ENCODE results near the gene PIAS4.
A peak's percentile ranks its signal among the peaks of the same experiment; 100 is the strongest.

PIAS4 gene

GRCh38 chr19:3981373-3981735 is 26.2 kb upstream of the PIAS4 start:
- ChIA-PET CTCF (interaction anchor here (5.6 kb wide), 1 partner anchor 11 kb away, joined by 37 read pairs; the partner anchor contains the start of gene DAPK3), POLR2A (interaction anchor here (0.6 to 8.9 kb wide), 2 partner anchors 12 to 91 kb away, joined by 3 to 266 read pairs; partner anchors contain the start of gene DAPK3)
- DNase-seq (ENCODE audit: low read depth, low spot score) = no peak
- TF ChIP-seq CTCF (IDR thresholded peaks at IDR 0.05; ENCODE audit: insufficient read depth, low read length, missing control alignments) = no peak
- H3K4me3 ChIP-seq (ENCODE audit: low read depth, low read length) = no peak overlapping the region; the same call in 1 of the 2 replicates

GRCh38 chr19:3981736-3982681 is 25.5 kb upstream of the PIAS4 start:
- POLR2A ChIA-PET = interaction anchor here (8.9 kb wide), 1 partner anchor 12 kb away, joined by 266 read pairs; the partner anchor contains the start of gene DAPK3

GRCh38 chr19:3982701-3983541 is 24.6 kb upstream of the PIAS4 start:
- peak overlapping the region; percentile 100 for H3K4me3 ChIP-seq (ENCODE audit: low read depth, low read length)
- DNase-seq (ENCODE audit: low read depth, low spot score) = no peak
- CTCF ChIA-PET = interaction anchor here (5.6 kb wide), 1 partner anchor 13 kb away, joined by 37 read pairs; the partner anchor contains the start of gene DAPK3
- POLR2A ChIA-PET = interaction anchor here (2.8 to 8.9 kb wide), 2 partner anchors 7 to 13 kb away, joined by 25 to 266 read pairs; partner anchors contain the start of gene DAPK3
- no peak for TF ChIP-seq CTCF (IDR thresholded peaks at IDR 0.05; ENCODE audit: insufficient read depth, low read length, missing control alignments)

More at GRCh38 chr19:3981736-3982681, 25.5 kb upstream of the PIAS4 start:
- TF ChIP-seq CTCF (IDR thresholded peaks at IDR 0.05; ENCODE audit: insufficient read depth, low read length, missing control alignments) = no peak
- CTCF ChIA-PET = interaction anchor here (5.6 kb wide), 1 partner anchor 12 kb away, joined by 37 read pairs; the partner anchor contains the start of gene DAPK3
- DNase-seq (ENCODE audit: low read depth, low spot score) = no peak
- peak overlapping the region; percentile 100; the same call in 1 of the 2 replicates for H3K4me3 ChIP-seq (ENCODE audit: low read depth, low read length)

GRCh38 chr19:3983542-3983914 is 24.0 kb upstream of the PIAS4 start:
- ChIA-PET CTCF (interaction anchor here (1.2 to 5.6 kb wide), 2 partner anchors 8 to 13 kb away, joined by 3 to 37 read pairs; partner anchors contain the start of gene DAPK3), POLR2A (interaction anchor here (2.4 to 8.9 kb wide), 3 partner anchors 8 to 218 kb away, joined by 9 to 266 read pairs (median 25); partner anchors contain the start of gene DAPK3)
- DNase-seq (ENCODE audit: low read depth, low spot score) = no peak
- H3K4me3 ChIP-seq (ENCODE audit: low read depth, low read length) = peak overlapping the region; percentile 100
- TF ChIP-seq CTCF (IDR thresholded peaks at IDR 0.05; ENCODE audit: insufficient read depth, low read length, missing control alignments) = no peak

GRCh38 chr19:3983936-3984583 is 23.5 kb upstream of the PIAS4 start:
- POLR2A ChIA-PET = interaction anchor here (0.6 to 8.9 kb wide), 5 partner anchors 8 to 405 kb away, joined by 3 to 266 read pairs (median 9); partner anchors contain the start of gene DAPK3
- H3K4me3 ChIP-seq (ENCODE audit: low read depth, low read length) = peak overlapping the region; percentile 100
- TF ChIP-seq CTCF (IDR thresholded peaks at IDR 0.05; ENCODE audit: insufficient read depth, low read length, missing control alignments) = no peak
- DNase-seq (ENCODE audit: low read depth, low spot score) = no peak
- CTCF ChIA-PET = interaction anchor here (1.2 to 5.6 kb wide), 2 partner anchors 9 to 14 kb away, joined by 3 to 37 read pairs; partner anchors contain the start of gene DAPK3
